A673 (cell line): Measurements from ENCODE around the gene DNM1. TPM values are rescaled to one million over a fixed set of nuclear protein-coding genes. Genes with fewer than 3 reads are reported as not detected.

Experiments used
- BruUV-seq: library from RNA; stranded (reverse); fragments of 400-500 nt; replicated peaks from 2 replicates; lab custom pipeline; 2021; lab: Mats Ljungman, UMichigan
- CTCF ChIA-PET: fragments of 300-600 bp; sonication (Branson Sonifier 250); formaldehyde crosslinking; loops from one replicate; lab custom pipeline; 2022; ENCODE audit warnings: antibody characterized with exemption; lab: Charles Lee
- POLR2A ChIA-PET: fragments of 300-600 bp; sonication (Branson Sonifier 250); formaldehyde crosslinking; loops from one replicate; lab custom pipeline; 2022; ENCODE audit warnings: antibody characterized with exemption; ENCODE audit not compliant: low non-redundant PET; lab: Charles Lee
- DNase-seq: peaks from one replicate; pipeline ENCODE4 v3.0.0-alpha.2; 2015; ENCODE audit warnings: low spot score
- H3K27ac ChIP-seq: fragments of 200-600 bp; sonication (generic); 2 replicates; pipeline ENCODE4 v1.5.1; 2016; ENCODE audit warnings: mixed run types, low read depth, mild to moderate bottlenecking, mixed read lengths, antibody characterized with exemption, low read length; ENCODE audit not compliant: poor library complexity, severe bottlenecking
- H3K27me3 ChIP-seq: fragments of 200-600 bp; sonication (generic); replicated peaks from 2 replicates; pipeline ENCODE4 v1.6.1; 2017; ENCODE audit warnings: mixed run types, low read depth, mild to moderate bottlenecking, mixed read lengths, antibody characterized with exemption, low read length; ENCODE audit not compliant: insufficient read depth, poor library complexity
- H3K36me3 ChIP-seq: fragments of 200-600 bp; sonication (generic); 2 replicates; pipeline ENCODE4 v1.6.1; 2016; ENCODE audit warnings: mixed run types, mild to moderate bottlenecking, mixed read lengths, antibody characterized with exemption, low read length; ENCODE audit not compliant: insufficient read depth, poor library complexity, severe bottlenecking
- H3K4me1 ChIP-seq: fragments of 200-600 bp; sonication (generic); 2 replicates; pipeline ENCODE4 v1.6.1; 2017; ENCODE audit warnings: mixed run types, mild to moderate bottlenecking, mixed read lengths, antibody characterized with exemption, low read length; ENCODE audit not compliant: insufficient read depth, poor library complexity, severe bottlenecking
- H3K4me3 ChIP-seq: fragments of 200-600 bp; sonication (generic); 2 replicates; pipeline ENCODE4 v1.5.1; 2016; ENCODE audit warnings: low read depth, mixed run types, mild to moderate bottlenecking, mixed read lengths, low read length; ENCODE audit not compliant: poor library complexity, severe bottlenecking
- H3K9me3 ChIP-seq: fragments of 200-600 bp; sonication (generic); 2 replicates; pipeline ENCODE4 v1.6.1; 2016; ENCODE audit warnings: mixed run types, low read depth, mild to moderate bottlenecking, mixed read lengths, antibody characterized with exemption, low read length; ENCODE audit not compliant: poor library complexity, severe bottlenecking
- EZH2 ChIP-seq: fragments of 200-600 bp; sonication (generic); IDR thresholded peaks from 2 replicates; pipeline ENCODE4 v1.6.1; 2017; ENCODE audit warnings: borderline replicate concordance, low read depth, mild to moderate bottlenecking, mixed read lengths, antibody characterized with exemption, low read length; ENCODE audit not compliant: poor library complexity, severe bottlenecking
- intact Hi-C: fragments of 100-400 bp; cut with micrococcal nuclease; formaldehyde crosslinking; loops from one replicate; pipeline ENCODE4 v1.10.0; 2022; ENCODE audit not compliant: unreplicated experiment
- total RNA-seq: library from RNA; stranded (reverse); gene quantifications from 2 replicates; pipeline ENCODE4 v1.2.3, GENCODE V29; 2021
- TF ChIP-seq, protein P1 (sequence below): fragments of 300-800, 200-600 bp; sonication (generic); conservative IDR thresholded peaks from 2 replicates; pipeline ENCODE4 v1.5.1; 2017; ENCODE audit warnings: low read depth, mild to moderate bottlenecking, antibody characterized with exemption, low read length, moderate library complexity, mixed read lengths

The DNM1 gene
- total RNA-seq, 1 experiment from 2014 or later, result 7.6 TPM

DNA sequence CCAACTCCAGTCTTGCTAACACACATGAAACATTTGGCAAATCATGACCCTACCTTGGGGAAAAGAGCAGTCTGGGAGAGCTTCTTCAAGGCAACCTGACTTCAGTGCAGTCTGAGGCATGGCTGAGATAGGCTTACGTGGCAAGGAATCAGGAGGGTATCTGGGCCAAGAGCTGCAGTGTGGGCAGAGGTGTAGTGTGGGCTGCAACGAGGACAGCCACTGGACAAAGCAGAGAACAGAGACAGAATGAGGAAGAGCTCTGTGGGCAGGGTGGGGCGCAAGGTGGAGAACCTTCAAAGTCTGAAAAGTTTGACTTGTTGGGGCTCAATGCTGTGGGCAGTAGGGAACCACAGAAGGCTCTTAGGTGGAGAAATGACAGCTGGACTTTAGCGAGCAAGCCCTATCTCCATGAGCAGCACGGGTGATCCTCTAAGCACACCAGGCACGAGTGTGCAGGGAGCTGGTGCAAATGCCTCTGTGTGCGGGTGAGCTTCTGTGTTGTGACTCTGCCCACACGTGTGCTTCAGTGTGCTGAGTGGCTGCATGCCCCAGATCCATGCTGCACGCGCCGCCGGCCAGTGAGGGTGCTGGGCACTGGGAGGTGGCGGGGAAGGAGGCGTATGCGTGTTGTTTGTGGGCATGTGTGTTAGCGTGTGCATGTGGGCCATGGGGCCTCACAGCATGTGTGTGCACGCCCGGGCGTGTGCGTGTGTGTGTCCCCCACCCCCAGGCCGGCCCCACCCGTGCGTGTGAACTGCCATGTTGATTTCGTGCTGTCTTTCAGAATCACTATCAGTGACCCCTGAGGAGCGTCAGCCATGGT is 49.3 kb downstream of the DNM1 start:
- peaks cover 7% of the 10 kb centered on the region for H3K4me1 ChIP-seq
- H3K9me3 ChIP-seq, result no peaks in the 10 kb centered on the region
- no peak for DNase-seq
- H3K4me3 ChIP-seq, result no peak overlapping the region
- intact Hi-C loops, result no loop called here
- TF ChIP-seq, protein P1, sequence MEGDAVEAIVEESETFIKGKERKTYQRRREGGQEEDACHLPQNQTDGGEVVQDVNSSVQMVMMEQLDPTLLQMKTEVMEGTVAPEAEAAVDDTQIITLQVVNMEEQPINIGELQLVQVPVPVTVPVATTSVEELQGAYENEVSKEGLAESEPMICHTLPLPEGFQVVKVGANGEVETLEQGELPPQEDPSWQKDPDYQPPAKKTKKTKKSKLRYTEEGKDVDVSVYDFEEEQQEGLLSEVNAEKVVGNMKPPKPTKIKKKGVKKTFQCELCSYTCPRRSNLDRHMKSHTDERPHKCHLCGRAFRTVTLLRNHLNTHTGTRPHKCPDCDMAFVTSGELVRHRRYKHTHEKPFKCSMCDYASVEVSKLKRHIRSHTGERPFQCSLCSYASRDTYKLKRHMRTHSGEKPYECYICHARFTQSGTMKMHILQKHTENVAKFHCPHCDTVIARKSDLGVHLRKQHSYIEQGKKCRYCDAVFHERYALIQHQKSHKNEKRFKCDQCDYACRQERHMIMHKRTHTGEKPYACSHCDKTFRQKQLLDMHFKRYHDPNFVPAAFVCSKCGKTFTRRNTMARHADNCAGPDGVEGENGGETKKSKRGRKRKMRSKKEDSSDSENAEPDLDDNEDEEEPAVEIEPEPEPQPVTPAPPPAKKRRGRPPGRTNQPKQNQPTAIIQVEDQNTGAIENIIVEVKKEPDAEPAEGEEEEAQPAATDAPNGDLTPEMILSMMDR, result no peak
- TF ChIP-seq EZH2, result no peak
- POLR2A ChIA-PET, result no interaction called here
- CTCF ChIA-PET, result interaction anchor here (0.6 kb wide), 1 partner anchor 17 kb away, joined by 3 read pairs; no protein-coding TSS in a partner anchor
- no peaks in the 10 kb centered on the region for H3K27me3 ChIP-seq
- BruUV-seq, result no TSS peak
- H3K36me3 ChIP-seq, result no peaks in the 10 kb centered on the region
- H3K27ac ChIP-seq, result no peak overlapping the region

DNA sequence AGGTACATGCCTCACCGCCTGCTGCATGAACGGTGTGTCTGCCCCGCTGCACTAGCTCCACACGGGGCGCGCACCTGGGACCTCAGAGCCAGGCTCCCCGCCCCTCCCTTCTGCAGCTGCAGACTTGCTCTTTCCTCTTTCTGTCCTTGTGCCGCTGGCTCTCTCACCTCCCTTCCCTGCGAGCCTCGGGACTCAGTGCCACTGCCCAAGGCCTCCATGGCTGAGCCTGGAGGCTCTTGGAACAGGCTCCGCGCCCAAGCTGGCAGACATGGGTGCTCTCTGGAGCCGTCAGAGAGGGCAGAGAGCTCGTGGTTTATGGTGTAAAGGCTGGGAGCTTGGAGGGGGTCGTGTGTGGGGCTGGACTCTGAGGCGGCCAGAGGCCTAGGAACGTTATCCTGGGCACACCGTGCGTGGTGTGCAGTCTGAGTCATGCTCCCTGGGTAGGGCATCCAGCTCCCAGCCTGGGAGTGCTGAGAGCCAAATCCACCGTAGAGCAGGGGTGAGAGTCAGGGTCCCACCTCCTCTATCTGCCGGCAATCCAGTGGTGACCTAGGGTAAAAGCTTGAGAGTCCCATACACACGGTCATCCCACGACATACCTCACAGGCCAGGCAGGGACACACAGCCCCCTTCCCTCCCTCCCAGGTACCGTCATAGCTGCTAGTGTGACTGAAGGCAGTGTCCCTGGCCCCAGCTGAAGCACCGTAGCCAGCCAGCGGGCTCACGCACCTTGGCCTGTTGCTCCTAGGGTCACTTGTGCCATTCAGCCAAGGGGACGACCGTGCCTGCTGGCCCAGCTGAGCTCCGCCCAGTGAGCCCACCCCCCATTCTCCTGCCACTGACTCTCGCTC is 50.2 kb downstream of the DNM1 start:
- Histone ChIP-seq H3K9me3 (no peaks in the 10 kb centered on the region), H3K4me1 (peaks cover 7% of the 10 kb centered on the region), H3K36me3 (no peaks in the 10 kb centered on the region), H3K4me3 (no peak overlapping the region), H3K27ac (no peak overlapping the region), H3K27me3 (no peaks in the 10 kb centered on the region)
- intact Hi-C loops, result no loop called here
- no TSS peak for BruUV-seq
- ChIA-PET POLR2A (interaction anchor here (0.5 kb wide), 1 partner anchor 1028 kb away, joined by 4 read pairs; no protein-coding TSS in a partner anchor), CTCF (no interaction called here)
- DNase-seq, result no peak
- no peak for TF ChIP-seq EZH2
- TF ChIP-seq, protein P1, result no peak

DNA sequence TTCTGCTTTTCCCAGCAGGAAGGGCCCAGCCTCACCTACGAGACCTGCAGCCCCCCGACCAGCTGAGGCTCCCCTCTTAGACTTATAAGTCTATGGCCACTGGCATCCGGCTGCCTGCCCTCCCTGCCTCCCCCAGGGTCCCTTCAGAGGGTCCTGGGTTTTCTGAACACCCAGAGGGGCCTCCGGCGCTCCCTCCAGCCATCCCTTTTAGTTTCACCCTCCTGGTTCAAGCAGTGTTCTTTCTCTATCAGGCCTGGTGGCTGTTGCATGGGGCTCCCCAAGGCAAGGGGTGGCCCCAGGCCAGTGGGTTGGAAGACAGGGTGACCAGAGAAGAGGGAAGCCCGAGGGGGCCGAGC is 50.8 kb downstream of the DNM1 start:
- ChIA-PET CTCF (no interaction called here), POLR2A (interaction anchor here (0.5 kb wide), 1 partner anchor 1029 kb away, joined by 4 read pairs; no protein-coding TSS in a partner anchor)
- peaks cover 7% of the 10 kb centered on the region for H3K4me1 ChIP-seq
- no peak for TF ChIP-seq EZH2
- TF ChIP-seq, protein P1, result no peak
- no peaks in the 10 kb centered on the region for H3K27me3 ChIP-seq
- intact Hi-C loops, result no loop called here
- no peaks in the 10 kb centered on the region for H3K9me3 ChIP-seq
- BruUV-seq, result no TSS peak
- no peak overlapping the region for H3K4me3 ChIP-seq
- H3K27ac ChIP-seq, result no peak overlapping the region
- DNase-seq, result no peak
- peaks cover under 1% of the 10 kb centered on the region for H3K36me3 ChIP-seq
